HG03025 (cell line): ENCODE measurements around the gene SPIN1.

Source experiments
- ATAC-seq: cut with Tn5 transposase; IDR thresholded peaks from one replicate; pipeline ENCODE4 v1.9.1; 2021; ENCODE audit warnings: mild to moderate bottlenecking, moderate library complexity; ENCODE audit not compliant: unreplicated experiment, low FRiP score

SPIN1 gene

GRCh38 chr9:88387552-88388202 lies 567 bp upstream of the SPIN1 start:
- ATAC-seq, result peak; percentile 12

- peak; percentile 27 for ATAC-seq
Measured at GRCh38 chr9:88388886-88389605, 802 bp downstream of the SPIN1 start.

GRCh38 chr9:88390371-88390990 lies 2.2 kb downstream of the SPIN1 start:
- ATAC-seq, result no peak

GRCh38 chr9:88391236-88391635 lies 3.0 kb downstream of the SPIN1 start:
- ATAC-seq, result no peak

- no peak for ATAC-seq
Measured at GRCh38 chr9:88391921-88392320, 3.7 kb downstream of the SPIN1 start.

- no peak for ATAC-seq
Measured at GRCh38 chr9:88392549-88392948, 4.3 kb downstream of the SPIN1 start.

GRCh38 chr9:88396836-88397577 lies 8.8 kb downstream of the SPIN1 start:
- ATAC-seq, result no peak

- no peak for ATAC-seq
Measured at GRCh38 chr9:88398016-88398415, 9.8 kb downstream of the SPIN1 start.

- no peak for ATAC-seq
Measured at GRCh38 chr9:88399966-88400365, 11.7 kb downstream of the SPIN1 start.

GRCh38 chr9:88403340-88403739 lies 15.1 kb downstream of the SPIN1 start:
- no peak for ATAC-seq

- ATAC-seq, result no peak
Measured at GRCh38 chr9:88406051-88406450, 17.8 kb downstream of the SPIN1 start.

- ATAC-seq, result no peak
Measured at GRCh38 chr9:88411471-88411870, 23.2 kb downstream of the SPIN1 start.

- no peak for ATAC-seq
Measured at GRCh38 chr9:88414298-88414697, 26.1 kb downstream of the SPIN1 start.

GRCh38 chr9:88418025-88418424 lies 29.8 kb downstream of the SPIN1 start:
- ATAC-seq, result no peak

GRCh38 chr9:88418715-88419540 lies 30.7 kb downstream of the SPIN1 start:
- ATAC-seq, result no peak

GRCh38 chr9:88420227-88420626 lies 32.0 kb downstream of the SPIN1 start:
- no peak for ATAC-seq

- ATAC-seq, result no peak
Measured at GRCh38 chr9:88421348-88421747, 33.1 kb downstream of the SPIN1 start.

GRCh38 chr9:88425538-88425950 lies 37.3 kb downstream of the SPIN1 start:
- no peak for ATAC-seq

- ATAC-seq, result no peak
Measured at GRCh38 chr9:88426651-88427050, 38.4 kb downstream of the SPIN1 start.
